ENCODE data around the gene MGLL. TPM values are rescaled to one million over a fixed set of nuclear protein-coding genes. Genes with fewer than 3 reads are reported as not detected.
"Not testable (repeated sequence)": the region's sequence is repeated elsewhere in the genome, so short reads cannot be mapped to it uniquely, and the experiment has no call there.

MGLL gene
- total RNA-seq, 5 donors from 2014 or later (not counting 1 experiment from before 2014, with no cell fraction given), result 0.78 to 3.7 (median 1.8) TPM

DNA sequence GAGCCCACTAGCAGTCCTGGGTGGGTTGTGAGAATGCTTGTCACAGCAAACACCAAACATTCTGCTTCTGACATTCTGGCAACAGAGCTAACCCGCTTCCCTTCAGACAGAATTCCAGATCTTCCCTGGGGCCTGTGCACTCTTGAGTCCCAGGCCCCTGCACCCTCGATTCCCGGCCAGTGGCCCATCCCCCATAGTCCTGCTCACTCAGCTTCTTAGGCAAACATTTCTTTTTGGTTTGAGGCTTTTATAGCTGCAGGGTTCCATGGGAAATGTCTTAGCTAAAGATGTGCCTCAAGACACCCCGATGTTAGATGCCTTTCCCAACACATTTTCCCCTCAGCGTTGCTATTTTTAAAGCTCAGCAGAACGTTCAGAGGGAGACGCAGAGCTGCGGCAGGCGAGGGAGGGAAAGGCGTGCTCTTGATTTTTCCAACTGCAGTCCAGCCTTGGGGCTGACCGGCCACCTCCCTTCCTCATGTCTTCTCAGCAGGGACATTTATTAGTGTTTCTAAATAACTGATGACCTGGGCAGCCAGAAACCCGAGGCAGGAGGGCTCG, 114.4 kb downstream of the MGLL start:
- H3K4me3 Mint-ChIP-seq, result no peak overlapping the region
- H3K4me1 Mint-ChIP-seq, result no peaks in the 10 kb centered on the region
- no peak for DNase-seq
- H3K27me3 Mint-ChIP-seq, result no peaks in the 10 kb centered on the region
- H3K4me1 ChIP-seq (ENCODE audit: control insufficient read depth in 1 of 2, extremely low read depth in 1 of 2, insufficient read depth in 2 of 2, low read length in 2 of 2), result no peaks in the 10 kb centered on the region
- H3K4me3 ChIP-seq (ENCODE audit: control insufficient read depth in 1 of 2, extremely low read depth in 1 of 2, low read length in 1 of 2), result no peak overlapping the region
- H3K36me3 Mint-ChIP-seq, result no peaks in the 10 kb centered on the region
- H3K27me3 ChIP-seq (replicated peaks in 1 of 2; ENCODE audit: control insufficient read depth in 2 of 2, extremely low read depth in 1 of 2, insufficient read depth in 2 of 2, low read length in 1 of 2), result peaks cover 0 to 2% of the 10 kb centered on the region in 2 experiments
- 66% methylated on average over 7 of the region's 13 CpGs for WGBS (ENCODE audit: insufficient coverage)
- POLR2A ChIA-PET, result no interaction called here
- no peaks in the 10 kb centered on the region for H3K36me3 ChIP-seq (ENCODE audit: control insufficient read depth in 2 of 2, extremely low read depth in 1 of 2, insufficient read depth in 1 of 2, low read length in 1 of 2)
- H3K9me3 ChIP-seq, result no peaks in the 10 kb centered on the region
- ATAC-seq (replicated peaks in 1 of 4), result no peak
- peaks cover 4 to 6% (median 4%) of the 10 kb centered on the region in 3 donors for H3K9me3 Mint-ChIP-seq
- no peak overlapping the region for H3K27ac ChIP-seq (ENCODE audit: low read length)
- no peak overlapping the region for H3K27ac Mint-ChIP-seq
- CTCF ChIA-PET, result interaction anchor here in 1 of 2 donors (0.9 kb wide), 1 partner anchor 57 kb away, joined by 3 read pairs; no protein-coding TSS in a partner anchor

DNA sequence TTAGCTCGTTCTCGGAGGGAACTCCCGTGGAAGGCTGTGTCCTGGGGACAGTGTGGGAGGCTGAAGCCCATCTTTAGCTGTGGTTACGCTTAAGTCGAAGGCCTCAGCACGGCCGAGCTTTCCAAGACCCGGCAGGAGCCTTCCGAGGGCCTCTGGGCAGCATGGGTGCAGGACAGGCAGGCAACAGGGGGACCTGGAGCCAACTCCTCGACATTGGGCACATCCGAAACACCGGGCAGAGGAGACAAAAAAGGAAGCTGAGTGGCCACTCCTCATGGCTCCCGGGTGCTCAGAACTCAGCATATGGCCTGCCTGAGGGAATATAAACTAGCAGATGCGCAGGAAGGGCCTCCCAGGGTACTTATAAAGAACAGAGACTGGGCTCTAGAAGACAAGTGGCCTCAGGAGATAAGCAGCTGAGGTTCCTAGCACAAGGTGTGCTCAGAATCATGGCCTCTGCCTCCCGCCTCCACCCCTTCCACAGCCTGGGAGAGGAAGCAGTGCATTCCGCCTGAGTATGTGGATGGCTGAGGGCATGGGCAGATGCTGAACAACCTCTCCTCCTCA, 115.4 kb downstream of the MGLL start:
- H3K4me3 ChIP-seq (ENCODE audit: control insufficient read depth in 1 of 2, extremely low read depth in 1 of 2, low read length in 1 of 2), result no peak overlapping the region
- H3K27me3 ChIP-seq (replicated peaks in 1 of 2; ENCODE audit: control insufficient read depth in 2 of 2, extremely low read depth in 1 of 2, insufficient read depth in 2 of 2, low read length in 1 of 2), result peaks cover 0 to 6% of the 10 kb centered on the region in 2 experiments
- ATAC-seq (replicated peaks in 1 of 4), result no peak
- whole genome bisulfite sequencing (ENCODE audit: insufficient coverage), result 91% methylated on average over 12 of the region's 16 CpGs
- Mint-ChIP-seq H3K9me3 (peaks cover 4 to 6% (median 4%) of the 10 kb centered on the region in 3 donors), H3K36me3 (no peaks in the 10 kb centered on the region), H3K27ac (no peak overlapping the region), H3K4me3 (no peak overlapping the region), H3K4me1 (no peaks in the 10 kb centered on the region), H3K27me3 (peaks cover 0 to 2% of the 10 kb centered on the region in 2 donors)
- CTCF ChIA-PET, result no interaction called here
- POLR2A ChIA-PET, result no interaction called here
- no peak overlapping the region for H3K27ac ChIP-seq (ENCODE audit: low read length)
- no peaks in the 10 kb centered on the region for H3K9me3 ChIP-seq
- no peaks in the 10 kb centered on the region for H3K36me3 ChIP-seq (ENCODE audit: control insufficient read depth in 2 of 2, extremely low read depth in 1 of 2, insufficient read depth in 1 of 2, low read length in 1 of 2)
- DNase-seq, result no peak
- no peaks in the 10 kb centered on the region for H3K4me1 ChIP-seq (ENCODE audit: control insufficient read depth in 1 of 2, extremely low read depth in 1 of 2, insufficient read depth in 2 of 2, low read length in 2 of 2)

- 81% methylated on average over 3 of the region's 7 CpGs for WGBS (ENCODE audit: insufficient coverage)
- ChIA-PET POLR2A (no interaction called here), CTCF (no interaction called here)
- no peak overlapping the region for H3K4me3 Mint-ChIP-seq
- DNase-seq (no peak), ATAC-seq (replicated peaks in 1 of 4) (no peak)
- Histone ChIP-seq H3K4me3 (ENCODE audit: control insufficient read depth in 1 of 2, extremely low read depth in 1 of 2, low read length in 1 of 2) (no peak overlapping the region), H3K4me1 (ENCODE audit: control insufficient read depth in 1 of 2, extremely low read depth in 1 of 2, insufficient read depth in 2 of 2, low read length in 2 of 2) (no peaks in the 10 kb centered on the region), H3K36me3 (ENCODE audit: control insufficient read depth in 2 of 2, extremely low read depth in 1 of 2, insufficient read depth in 1 of 2, low read length in 1 of 2) (no peaks in the 10 kb centered on the region), H3K27me3 (replicated peaks in 1 of 2; ENCODE audit: control insufficient read depth in 2 of 2, extremely low read depth in 1 of 2, insufficient read depth in 2 of 2, low read length in 1 of 2) (peaks cover 0 to 8% of the 10 kb centered on the region in 2 experiments), H3K9me3 (no peaks in the 10 kb centered on the region), H3K27ac (ENCODE audit: low read length) (no peak overlapping the region)
- peaks cover 4 to 6% (median 4%) of the 10 kb centered on the region in 3 donors for H3K9me3 Mint-ChIP-seq
- peaks cover 0 to 6% of the 10 kb centered on the region in 2 donors for H3K27me3 Mint-ChIP-seq
- H3K4me1 Mint-ChIP-seq, result no peaks in the 10 kb centered on the region
- H3K27ac Mint-ChIP-seq, result no peak overlapping the region
- H3K36me3 Mint-ChIP-seq, result no peaks in the 10 kb centered on the region
Observed at GRCh38 chr3:127706312-127706711, 116.0 kb downstream of the MGLL start.

DNA sequence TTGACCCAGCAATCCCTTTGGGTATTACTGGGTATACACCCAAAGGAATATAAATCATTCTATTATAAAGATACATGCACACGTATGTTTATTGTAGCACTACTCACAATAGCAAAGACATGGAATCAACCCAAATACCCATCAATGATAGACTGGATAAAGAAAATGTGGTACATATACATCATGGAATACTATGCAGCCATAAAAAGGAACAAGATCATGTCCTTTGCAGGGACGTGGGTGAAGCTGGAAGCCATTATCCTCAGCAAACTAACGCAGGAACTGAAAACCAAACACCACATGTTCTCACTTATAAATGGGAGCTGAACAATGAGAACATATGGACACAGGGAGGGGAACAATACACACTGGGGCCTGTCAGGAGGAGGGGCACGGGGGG, 117.5 kb downstream of the MGLL start:
- H3K27me3 Mint-ChIP-seq; CTCF ChIA-PET; H3K27ac Mint-ChIP-seq; H3K4me3 ChIP-seq (ENCODE audit: control insufficient read depth in 1 of 2, extremely low read depth in 1 of 2, low read length in 1 of 2); H3K9me3 Mint-ChIP-seq; H3K27ac ChIP-seq (ENCODE audit: low read length); DNase-seq; H3K36me3 Mint-ChIP-seq; ATAC-seq (replicated peaks in 1 of 4); H3K9me3 ChIP-seq; H3K4me3 Mint-ChIP-seq; H3K4me1 Mint-ChIP-seq; H3K4me1 ChIP-seq (ENCODE audit: control insufficient read depth in 1 of 2, extremely low read depth in 1 of 2, insufficient read depth in 2 of 2, low read length in 2 of 2); H3K36me3 ChIP-seq (ENCODE audit: control insufficient read depth in 2 of 2, extremely low read depth in 1 of 2, insufficient read depth in 1 of 2, low read length in 1 of 2): not testable (repeated sequence)
- peaks cover 0 to 11% of the 10 kb centered on the region in 2 experiments for H3K27me3 ChIP-seq (replicated peaks in 1 of 2; ENCODE audit: control insufficient read depth in 2 of 2, extremely low read depth in 1 of 2, insufficient read depth in 2 of 2, low read length in 1 of 2)
- POLR2A ChIA-PET, result interaction anchor here in 1 of 2 donors (0.6 kb wide), 1 partner anchor 21 kb away, joined by 3 read pairs; no protein-coding TSS in a partner anchor
- WGBS (ENCODE audit: insufficient coverage), result no CpG with 5 or more reads among the region's 4 CpGs

- DNase-seq, result no peak
- no peaks in the 10 kb centered on the region for H3K36me3 ChIP-seq (ENCODE audit: control insufficient read depth in 2 of 2, extremely low read depth in 1 of 2, insufficient read depth in 1 of 2, low read length in 1 of 2)
- Mint-ChIP-seq H3K4me1 (peaks cover 0 to 3% (median 0%) of the 10 kb centered on the region in 3 donors), H3K9me3 (peaks cover 4 to 6% (median 4%) of the 10 kb centered on the region in 3 donors), H3K4me3 (no peak overlapping the region), H3K27ac (no peak overlapping the region), H3K36me3 (no peaks in the 10 kb centered on the region), H3K27me3 (peaks cover 0 to 6% of the 10 kb centered on the region in 2 donors)
- ChIA-PET POLR2A (no interaction called here), CTCF (no interaction called here)
- H3K4me1 ChIP-seq (ENCODE audit: control insufficient read depth in 1 of 2, extremely low read depth in 1 of 2, insufficient read depth in 2 of 2, low read length in 2 of 2), result peaks cover 0 to 6% of the 10 kb centered on the region in 2 experiments
- H3K4me3 ChIP-seq (ENCODE audit: control insufficient read depth in 1 of 2, extremely low read depth in 1 of 2, low read length in 1 of 2), result no peak overlapping the region
- ATAC-seq (replicated peaks in 1 of 4), result no peak
- H3K27ac ChIP-seq (ENCODE audit: low read length), result no peak overlapping the region
- peaks cover 0 to 11% of the 10 kb centered on the region in 2 experiments for H3K27me3 ChIP-seq (replicated peaks in 1 of 2; ENCODE audit: control insufficient read depth in 2 of 2, extremely low read depth in 1 of 2, insufficient read depth in 2 of 2, low read length in 1 of 2)
- whole genome bisulfite sequencing (ENCODE audit: insufficient coverage), result 67% methylated on average over 3 of the region's 4 CpGs
- H3K9me3 ChIP-seq, result no peaks in the 10 kb centered on the region
Observed at GRCh38 chr3:127702151-127702578, 120.2 kb downstream of the MGLL start.

GRCh38 chr3:127701280-127701911, 120.9 kb downstream of the MGLL start:
- H3K36me3 Mint-ChIP-seq, result no peaks in the 10 kb centered on the region
- CTCF ChIA-PET, result interaction anchor here in 1 of 2 donors (0.6 kb wide), 2 partner anchors 49 to 156 kb away, joined by 3 to 6 read pairs; no protein-coding TSS in a partner anchor
- POLR2A ChIA-PET, result no interaction called here

More at GRCh38 chr3:127701280-127701911, 120.9 kb downstream of the MGLL start:
- H3K9me3 Mint-ChIP-seq, result peaks cover 4 to 6% (median 4%) of the 10 kb centered on the region in 3 donors
- H3K27ac Mint-ChIP-seq, result no peak overlapping the region
- 75% methylated on average over 11 of the region's 11 CpGs for WGBS (ENCODE audit: insufficient coverage)
- peaks cover 0 to 6% of the 10 kb centered on the region in 2 donors for H3K27me3 Mint-ChIP-seq
- peaks cover 0 to 6% (median 0%) of the 10 kb centered on the region in 3 donors for H3K4me1 Mint-ChIP-seq
- Histone ChIP-seq H3K4me1 (ENCODE audit: control insufficient read depth in 1 of 2, extremely low read depth in 1 of 2, insufficient read depth in 2 of 2, low read length in 2 of 2) (peaks cover 0 to 12% of the 10 kb centered on the region in 2 experiments), H3K27me3 (replicated peaks in 1 of 2; ENCODE audit: control insufficient read depth in 2 of 2, extremely low read depth in 1 of 2, insufficient read depth in 2 of 2, low read length in 1 of 2) (peaks cover 0 to 11% of the 10 kb centered on the region in 2 experiments), H3K36me3 (ENCODE audit: control insufficient read depth in 2 of 2, extremely low read depth in 1 of 2, insufficient read depth in 1 of 2, low read length in 1 of 2) (no peaks in the 10 kb centered on the region), H3K4me3 (ENCODE audit: control insufficient read depth in 1 of 2, extremely low read depth in 1 of 2, low read length in 1 of 2) (no peak overlapping the region), H3K9me3 (no peaks in the 10 kb centered on the region), H3K27ac (ENCODE audit: low read length) (no peak overlapping the region)
- DNase-seq (no peak), ATAC-seq (replicated peaks in 1 of 4) (no peak)
- H3K4me3 Mint-ChIP-seq, result no peak overlapping the region
